Activated CD8-positive, alpha-beta memory T cell treated with anti-CD3 and anti-CD28 coated beads, Interleukin-2, amount 50 U/mL, for 1 hour (primary cell): ENCODE measurements around the gene INVS.
"Not testable (repeated sequence)": the region's sequence is repeated elsewhere in the genome, so short reads cannot be mapped to it uniquely, and the experiment has no call there.

Experiments used
- DNase-seq: peaks from one replicate; pipeline ENCODE4 v3.0.0-alpha.2; 2020; ENCODE audit errors: extremely low read depth

The INVS gene

GRCh38 chr9:100083448-100084127 is 15.5 kb upstream of the INVS start:
- no peak for DNase-seq

GRCh38 chr9:100084128-100084453 is 15.0 kb upstream of the INVS start:
- no peak for DNase-seq

- DNase-seq = no peak
These were observed 14.3 kb upstream of the INVS start for GRCh38 chr9:100084734-100085133.

GRCh38 chr9:100086097-100086635 is 12.9 kb upstream of the INVS start:
- no peak for DNase-seq

GRCh38 chr9:100087218-100087617 is 11.8 kb upstream of the INVS start:
- no peak for DNase-seq

- DNase-seq = no peak
These were observed 10.8 kb upstream of the INVS start for GRCh38 chr9:100088202-100088601.

GRCh38 chr9:100090880-100091279 is 8.2 kb upstream of the INVS start:
- DNase-seq = no peak

- DNase-seq = no peak
These were observed 7.4 kb upstream of the INVS start for GRCh38 chr9:100091650-100092049.

- no peak for DNase-seq
These were observed 7.0 kb upstream of the INVS start for GRCh38 chr9:100092066-100092465.

- DNase-seq = not testable (repeated sequence)
These were observed 4.6 kb upstream of the INVS start for GRCh38 chr9:100094411-100094810.

- no peak for DNase-seq
These were observed 2.6 kb upstream of the INVS start for GRCh38 chr9:100096378-100096916.

- no peak for DNase-seq
These were observed 777 bp upstream of the INVS start for GRCh38 chr9:100098046-100098886.

GRCh38 chr9:100099722-100100042 is 639 bp downstream of the INVS start:
- no peak for DNase-seq

- DNase-seq = no peak
These were observed 1.2 kb downstream of the INVS start for GRCh38 chr9:100100146-100100667.

- no peak for DNase-seq
These were observed 2.6 kb downstream of the INVS start for GRCh38 chr9:100101608-100102007.

GRCh38 chr9:100104314-100104713 is 5.3 kb downstream of the INVS start:
- no peak for DNase-seq

GRCh38 chr9:100105861-100106260 is 6.8 kb downstream of the INVS start:
- no peak for DNase-seq

GRCh38 chr9:100106616-100107015 is 7.6 kb downstream of the INVS start:
- no peak for DNase-seq

GRCh38 chr9:100108559-100108958 is 9.5 kb downstream of the INVS start:
- DNase-seq = no peak

- no peak for DNase-seq
These were observed 12.2 kb downstream of the INVS start for GRCh38 chr9:100111235-100111634.

- no peak for DNase-seq
These were observed 13.8 kb downstream of the INVS start for GRCh38 chr9:100112677-100113336.

GRCh38 chr9:100117316-100117715 is 18.3 kb downstream of the INVS start:
- DNase-seq = no peak
